Diencephalon (tissue), 1 donor: ENCODE measurements around the gene WWC2. TPM values are rescaled to one million over a fixed set of nuclear protein-coding genes. Genes with fewer than 3 reads are reported as not detected.

ENCODE experiments used
- total RNA-seq: library from RNA; depleted of rRNA; stranded (reverse); fragments of >200 nt; gene quantifications from one replicate; pipeline ENCODE4 v1.2.3, GENCODE V29; 2014

Gene WWC2
- 21.0 TPM for total RNA-seq

GRCh38 chr4:183098723-183099536, at the start of gene WWC2:
Gene WWC2, plus strand, starts transcription at chr4:183099257. Its CDS starts 235 bp downstream, at chr4:183099492.

GRCh38 chr4:183320211-183321059, 221.4 kb downstream of the WWC2 start, which contains the start of gene CLDN22:
Gene CLDN22, minus strand, starts transcription at chr4:183320276. Its CDS starts 58 bp downstream, at chr4:183320218.

GRCh38 chr4:183322326-183322725, 223.3 kb downstream of the WWC2 start, which contains the start of gene CLDN24:
Gene CLDN24, minus strand, starts transcription at chr4:183322426. Its CDS starts 0 bp downstream, at chr4:183322426.

Other genes starting within 250 kb of the WWC2 start
- 39.9 TPM for gene DCTD, start 181.9 kb upstream of the WWC2 start, total RNA-seq
- not detected for gene CLDN22, start 221.0 kb downstream of the WWC2 start, total RNA-seq
- gene CLDN24, start 223.2 kb downstream of the WWC2 start, total RNA-seq, result not detected